NCI-H146 (cell line): ENCODE measurements around the gene FGF13.

Experiments used
- DNase-seq: peaks from one replicate; lab custom pipeline; 2025; lab: John Stamatoyannopoulos, UW

The FGF13 gene

DNA sequence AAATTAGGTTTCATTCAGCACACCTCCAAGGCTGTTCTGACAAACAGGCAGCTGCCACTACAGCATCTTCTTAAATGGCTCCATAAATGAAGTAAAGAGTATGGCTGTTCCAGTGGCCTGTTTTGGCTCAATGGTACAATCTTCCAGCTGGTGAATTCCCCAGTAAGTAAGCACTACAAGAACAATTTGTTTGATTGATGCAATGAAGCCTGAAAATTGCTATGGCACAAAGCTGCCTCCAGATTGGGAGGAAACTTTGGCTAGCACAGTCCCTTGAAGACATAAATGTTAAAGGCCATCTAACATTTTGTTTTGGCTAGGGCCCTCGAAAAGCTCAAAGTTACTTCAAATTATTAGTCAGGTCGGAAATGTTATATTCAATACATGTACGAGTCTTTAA is 47.5 kb downstream of the FGF13 start:
- DNase-seq: no peak

DNA sequence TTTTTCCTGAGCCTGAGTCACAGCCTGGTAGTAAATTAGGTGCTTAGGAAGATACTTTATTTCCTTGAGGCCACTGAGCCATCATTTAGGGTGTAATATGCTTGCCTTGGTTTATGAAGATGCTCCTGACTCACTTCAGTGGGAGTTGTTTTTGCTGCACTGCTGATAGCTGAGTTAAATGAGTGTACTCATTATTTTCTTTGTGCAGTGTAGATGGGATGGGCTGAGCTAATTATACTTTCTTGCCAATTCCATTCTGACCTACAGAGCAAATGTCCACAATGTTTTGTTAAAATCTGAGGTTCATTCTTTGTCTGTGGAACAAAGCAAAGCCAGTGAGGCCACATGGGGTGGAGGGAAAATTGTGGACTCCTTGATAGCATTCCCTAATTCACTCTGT is 60.0 kb downstream of the FGF13 start:
- DNase-seq: no peak

DNA sequence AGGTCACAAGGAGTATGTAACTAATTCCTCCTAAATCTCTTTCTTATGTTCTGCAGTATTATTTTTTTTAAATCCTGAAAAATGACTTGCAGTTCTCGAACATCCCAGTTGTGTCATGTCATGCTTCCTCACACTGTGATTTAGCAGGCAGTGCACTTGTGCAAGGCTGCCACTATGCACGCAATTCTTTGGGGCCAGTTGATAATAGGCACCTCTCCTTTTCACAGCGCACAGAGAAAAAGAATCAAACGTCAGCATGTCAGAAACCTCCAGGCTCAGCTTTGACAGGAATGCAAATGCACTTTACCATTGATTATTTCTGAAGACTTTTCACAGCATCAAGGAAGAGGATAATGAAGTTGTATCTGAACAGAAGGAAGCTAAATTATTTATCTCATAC is 62.9 kb downstream of the FGF13 start:
- DNase-seq: no peak

DNA sequence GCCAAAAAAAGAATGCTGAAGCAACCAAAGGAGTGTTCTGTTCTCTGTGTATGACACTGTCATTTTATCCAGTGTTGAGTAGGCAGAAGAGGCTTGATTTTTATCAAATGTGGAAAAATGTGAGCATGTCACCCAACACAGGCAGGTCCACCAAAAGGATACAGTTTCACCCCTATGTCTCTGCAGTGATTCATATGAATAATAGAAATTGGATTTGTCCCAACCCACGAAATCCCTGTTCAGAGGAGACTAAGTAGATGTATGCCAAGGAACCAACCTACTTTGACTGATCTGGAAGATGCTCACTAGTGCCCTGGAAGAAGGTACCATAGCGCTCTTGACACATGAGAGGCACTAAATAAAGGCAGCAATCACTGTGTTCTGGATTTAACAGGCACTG is 72.5 kb downstream of the FGF13 start:
- DNase-seq: no peak
